Suprapubic skin (tissue), 3 donors: ENCODE measurements around the gene TFB2M.

ENCODE experiments used
- POLR2A ChIP-seq, 2 donors: fragments of 450-650 bp; IDR thresholded peaks; one replicate each; pipeline ENCODE4 v1.6.1; 2017; ENCODE audit warnings: antibody characterized with exemption in 2 of 2, mild to moderate bottlenecking in 2 of 2, moderate library complexity in 2 of 2
- TF ChIP-seq, protein P1 (sequence below), 2 donors: fragments of 200-600 bp in 1 of 2; fragments of 450-650 bp in 1 of 2; sonication (generic) in 1 of 2; IDR thresholded peaks; one replicate each; pipeline ENCODE4 v1.5.1; 2016 to 2019; ENCODE audit warnings: antibody characterized with exemption in 2 of 2, mild to moderate bottlenecking in 1 of 2, moderate library complexity in 1 of 2

DNA sequence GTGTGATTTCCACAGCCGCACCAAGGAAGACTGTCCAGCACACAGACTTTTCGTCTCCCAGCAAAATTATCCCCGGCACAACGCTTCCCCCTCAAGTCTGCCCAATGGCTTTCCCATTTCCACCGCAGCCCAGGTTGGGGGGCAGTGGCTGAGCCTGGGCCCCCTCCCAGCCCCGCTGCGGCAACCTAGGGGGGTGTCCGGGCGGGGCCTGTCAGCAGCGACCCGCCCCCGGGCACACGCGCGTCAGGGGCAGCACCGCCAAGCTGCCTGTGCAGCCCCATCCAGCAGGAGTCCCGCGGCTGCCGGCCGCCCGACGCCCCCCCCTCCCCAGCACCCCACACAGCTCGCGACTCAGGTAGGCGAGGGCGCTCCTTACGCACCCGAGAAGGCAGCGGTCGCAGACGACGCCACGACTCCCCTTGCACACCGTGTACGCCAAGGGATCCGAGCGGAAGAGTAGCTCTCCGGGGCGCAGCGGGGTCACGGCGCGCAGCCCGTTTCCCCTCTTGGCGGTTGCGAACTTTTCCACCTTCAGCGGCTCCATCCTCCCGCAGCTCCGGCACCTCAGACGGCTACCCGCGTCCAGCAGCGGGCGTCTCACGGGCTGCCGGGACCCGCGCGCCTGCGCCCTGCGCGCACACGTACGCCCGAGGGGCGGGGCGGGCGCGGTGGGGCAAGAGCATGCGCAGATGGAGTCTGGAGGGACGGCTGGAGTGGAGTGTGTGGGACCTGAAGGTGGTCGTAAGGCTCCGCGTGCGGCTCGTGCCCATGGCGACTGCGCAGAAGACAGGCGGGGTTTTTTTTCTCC is 59.2 kb downstream of the TFB2M start, which contains the start of gene SMYD3:
- no peak for TF ChIP-seq POLR2A (IDR thresholded peaks at IDR 0.05)
- TF ChIP-seq, protein P1, sequence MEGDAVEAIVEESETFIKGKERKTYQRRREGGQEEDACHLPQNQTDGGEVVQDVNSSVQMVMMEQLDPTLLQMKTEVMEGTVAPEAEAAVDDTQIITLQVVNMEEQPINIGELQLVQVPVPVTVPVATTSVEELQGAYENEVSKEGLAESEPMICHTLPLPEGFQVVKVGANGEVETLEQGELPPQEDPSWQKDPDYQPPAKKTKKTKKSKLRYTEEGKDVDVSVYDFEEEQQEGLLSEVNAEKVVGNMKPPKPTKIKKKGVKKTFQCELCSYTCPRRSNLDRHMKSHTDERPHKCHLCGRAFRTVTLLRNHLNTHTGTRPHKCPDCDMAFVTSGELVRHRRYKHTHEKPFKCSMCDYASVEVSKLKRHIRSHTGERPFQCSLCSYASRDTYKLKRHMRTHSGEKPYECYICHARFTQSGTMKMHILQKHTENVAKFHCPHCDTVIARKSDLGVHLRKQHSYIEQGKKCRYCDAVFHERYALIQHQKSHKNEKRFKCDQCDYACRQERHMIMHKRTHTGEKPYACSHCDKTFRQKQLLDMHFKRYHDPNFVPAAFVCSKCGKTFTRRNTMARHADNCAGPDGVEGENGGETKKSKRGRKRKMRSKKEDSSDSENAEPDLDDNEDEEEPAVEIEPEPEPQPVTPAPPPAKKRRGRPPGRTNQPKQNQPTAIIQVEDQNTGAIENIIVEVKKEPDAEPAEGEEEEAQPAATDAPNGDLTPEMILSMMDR (IDR thresholded peaks at IDR 0.05): no peak
